Mononuclear cell (primary cell): ENCODE results near the gene C1GALT1C1. TPM values are rescaled to one million over a fixed set of nuclear protein-coding genes. Genes with fewer than 3 reads are reported as not detected.

ENCODE experiments used
- H3K27me3 ChIP-seq: 2 replicates; pipeline ENCODE4 v1.6.0; 2011; ENCODE audit warnings: low read length, control low read depth; ENCODE audit not compliant: insufficient read depth
- H3K4me1 ChIP-seq: 2 replicates; pipeline ENCODE4 v1.5.1; 2011; ENCODE audit warnings: mild to moderate bottlenecking, low read length, control low read depth; ENCODE audit not compliant: insufficient read depth
- H3K4me3 ChIP-seq: 2 replicates; pipeline ENCODE4 v1.5.1; 2011; ENCODE audit warnings: mild to moderate bottlenecking, low read length, moderate library complexity
- H3K9me3 ChIP-seq: 2 replicates; pipeline ENCODE4 v1.5.1; 2011; ENCODE audit warnings: low read depth, mild to moderate bottlenecking, control low read depth, low read length
- total RNA-seq: library from RNA; depleted of rRNA; stranded (reverse); fragments of >200 nt; gene quantifications from one replicate; pipeline ENCODE4 v1.2.3, GENCODE V29; 2012

Gene C1GALT1C1
- total RNA-seq, 1 donor: 8.4 TPM

- Histone ChIP-seq H3K4me1 (peaks cover 18% of the 10 kb centered on the region), H3K9me3 (no peaks in the 10 kb centered on the region), H3K4me3 (no peak overlapping the region), H3K27me3 (no peaks in the 10 kb centered on the region)
Observed at GRCh38 chrX:120625371-120625770, 4.5 kb downstream of the C1GALT1C1 start.

- Histone ChIP-seq H3K27me3 (no peaks in the 10 kb centered on the region), H3K4me3 (no peak overlapping the region), H3K9me3 (no peaks in the 10 kb centered on the region), H3K4me1 (no peaks in the 10 kb centered on the region)
Observed at GRCh38 chrX:120617996-120618630, 11.7 kb downstream of the C1GALT1C1 start.

- Histone ChIP-seq H3K9me3 (no peaks in the 10 kb centered on the region), H3K27me3 (no peaks in the 10 kb centered on the region), H3K4me1 (no peaks in the 10 kb centered on the region), H3K4me3 (no peak overlapping the region)
Observed at GRCh38 chrX:120614816-120615215, 15.0 kb downstream of the C1GALT1C1 start.

- H3K4me1 ChIP-seq: no peaks in the 10 kb centered on the region
- no peaks in the 10 kb centered on the region for H3K27me3 ChIP-seq
- H3K9me3 ChIP-seq: no peaks in the 10 kb centered on the region
- no peak overlapping the region for H3K4me3 ChIP-seq
Observed at GRCh38 chrX:120612086-120612485, 17.8 kb downstream of the C1GALT1C1 start.

GRCh38 chrX:120604361-120604782 is 25.5 kb downstream of the C1GALT1C1 start:
- peaks cover 9% of the 10 kb centered on the region for H3K4me1 ChIP-seq
- H3K9me3 ChIP-seq: no peaks in the 10 kb centered on the region
- H3K27me3 ChIP-seq: no peaks in the 10 kb centered on the region
- peak overlapping the region; percentile 68 for H3K4me3 ChIP-seq

- H3K4me3 ChIP-seq: peak within 1 kb of the TSS; percentile 68
- no peaks in the 10 kb centered on the region for H3K9me3 ChIP-seq
- H3K4me1 ChIP-seq: peaks cover 9% of the 10 kb centered on the region
- H3K27me3 ChIP-seq: no peaks in the 10 kb centered on the region
Observed at GRCh38 chrX:120603707-120604360, 26.0 kb downstream of the C1GALT1C1 start, which contains the start of gene MCTS1. TSS of gene MCTS1 (plus strand) at chrX:120604101. CDS start at chrX:120604237, 136 bp downstream.

GRCh38 chrX:120585702-120586101 is 44.2 kb downstream of the C1GALT1C1 start:
- H3K9me3 ChIP-seq: no peaks in the 10 kb centered on the region
- H3K4me3 ChIP-seq: no peak overlapping the region
- no peaks in the 10 kb centered on the region for H3K4me1 ChIP-seq
- H3K27me3 ChIP-seq: no peaks in the 10 kb centered on the region

Other genes starting within 250 kb of the C1GALT1C1 start
- gene LAMP2, start 160.8 kb downstream of the C1GALT1C1 start, total RNA-seq: 73.4 TPM
- gene CUL4B, start 69.1 kb downstream of the C1GALT1C1 start, total RNA-seq: 26.2 TPM
- gene MCTS1, start 26.0 kb downstream of the C1GALT1C1 start, total RNA-seq: 14.6 TPM
- gene CT47B1, start 245.8 kb upstream of the C1GALT1C1 start, total RNA-seq: not detected